ENCODE data around the gene PCSK6. TPM values are rescaled to one million over a fixed set of nuclear protein-coding genes. Genes with fewer than 3 reads are reported as not detected.
"Not testable (repeated sequence)": the region's sequence is repeated elsewhere in the genome, so short reads cannot be mapped to it uniquely, and the experiment has no call there.

The PCSK6 gene
- polyA plus RNA-seq, 1 donor from 2014 or later, result 1.1 TPM

DNA sequence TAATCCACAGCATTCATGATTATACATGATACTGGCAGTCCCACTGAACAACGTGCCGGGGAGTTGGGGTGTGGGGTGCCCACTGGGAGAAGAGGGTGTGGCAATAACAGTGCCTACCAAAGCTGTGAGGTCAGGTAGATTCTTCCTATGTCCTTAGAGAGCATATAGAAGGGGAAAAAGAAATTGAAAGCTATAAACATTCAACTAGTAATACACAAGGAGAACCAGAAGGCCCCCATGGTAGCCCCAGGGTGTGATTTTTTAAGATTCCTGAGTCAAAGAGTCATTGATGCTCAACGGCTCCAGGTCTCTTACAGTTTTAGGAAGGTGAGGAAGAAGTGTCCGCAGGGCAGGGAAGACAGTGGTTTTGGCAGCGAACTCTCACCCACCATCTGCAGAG, 25.8 kb downstream of the PCSK6 start:
- not testable (repeated sequence) for H4K20me1 ChIP-seq (ENCODE audit: insufficient read depth); H3F3A ChIP-seq (ENCODE audit: insufficient read depth, low read length, poor library complexity, severe bottlenecking); H3K27ac ChIP-seq (ENCODE audit: low read length); H3K9me2 ChIP-seq (ENCODE audit: insufficient read depth, low read length); H3K36me3 ChIP-seq (ENCODE audit: insufficient read depth, low read length); H3K27me3 ChIP-seq (ENCODE audit: insufficient read depth, low read depth, low read length); H3K4me2 ChIP-seq (ENCODE audit: low read length); H3K4me3 ChIP-seq (ENCODE audit: low read length); H3K79me2 ChIP-seq (replicated peaks; ENCODE audit: insufficient read depth, low read length); H2AFZ ChIP-seq (ENCODE audit: low read depth, low read length); H3K9ac ChIP-seq (ENCODE audit: low read length); H3K9me3 ChIP-seq (ENCODE audit: low read length)

DNA sequence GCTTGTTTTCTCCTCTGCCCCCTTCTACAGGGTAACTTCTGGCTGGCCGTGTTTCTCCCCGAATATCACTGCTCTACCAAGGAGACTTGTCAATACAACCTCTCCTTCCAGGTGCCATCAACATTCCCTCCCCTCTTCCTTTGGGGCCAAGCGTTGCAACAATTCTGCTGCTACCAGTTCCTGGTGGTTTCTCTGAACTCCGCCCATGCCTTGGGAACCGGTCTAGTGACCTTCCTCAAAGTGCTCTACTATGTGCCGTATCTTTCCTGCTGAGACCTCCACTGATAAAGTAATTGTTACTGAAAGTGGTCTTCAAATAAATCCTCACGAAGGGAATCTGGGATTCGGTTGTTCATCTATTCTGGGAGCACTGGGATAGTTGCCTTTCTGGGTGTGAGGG, 26.2 kb downstream of the PCSK6 start:
- H2AFZ ChIP-seq (ENCODE audit: low read depth, low read length), result no peak overlapping the region
- no peaks in the 10 kb centered on the region for H4K20me1 ChIP-seq (ENCODE audit: insufficient read depth)
- no peak overlapping the region for H3K4me3 ChIP-seq (ENCODE audit: low read length)
- no peaks in the 10 kb centered on the region for H3K9me3 ChIP-seq (ENCODE audit: low read length)
- H3K36me3 ChIP-seq (ENCODE audit: insufficient read depth, low read length), result no peaks in the 10 kb centered on the region
- H3K79me2 ChIP-seq (replicated peaks; ENCODE audit: insufficient read depth, low read length), result no peaks in the 10 kb centered on the region
- no peaks in the 10 kb centered on the region for H3F3A ChIP-seq (ENCODE audit: insufficient read depth, low read length, poor library complexity, severe bottlenecking)
- TF ChIP-seq TAF1 (IDR thresholded peaks at IDR 0.05; ENCODE audit: low read depth), result no peak
- H3K9me2 ChIP-seq (ENCODE audit: insufficient read depth, low read length), result no peaks in the 10 kb centered on the region
- no peaks in the 10 kb centered on the region for H3K27me3 ChIP-seq (ENCODE audit: insufficient read depth, low read depth, low read length)
- no peak overlapping the region for H3K9ac ChIP-seq (ENCODE audit: low read length)
- H3K27ac ChIP-seq (ENCODE audit: low read length), result no peak overlapping the region
- no peak overlapping the region for H3K4me2 ChIP-seq (ENCODE audit: low read length)

DNA sequence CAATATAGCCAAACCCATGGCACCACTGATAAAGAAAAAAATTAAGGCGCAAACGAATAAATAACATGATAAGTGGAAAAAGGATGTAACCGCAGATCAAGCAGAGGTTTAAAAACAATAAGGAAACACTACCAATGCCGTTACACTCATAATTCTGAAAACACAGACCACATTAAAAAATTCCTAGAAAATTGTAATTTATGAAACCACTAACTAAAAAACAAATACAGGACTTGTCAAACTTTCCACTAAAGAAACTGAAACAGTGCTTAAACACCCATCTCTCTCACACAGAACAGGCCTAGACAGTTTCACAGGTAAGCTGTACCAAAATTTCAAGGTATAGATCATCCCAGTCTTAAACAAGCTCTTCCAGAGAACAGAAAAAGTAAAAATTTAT, 28.4 kb downstream of the PCSK6 start:
- TF ChIP-seq SMC3 (conservative IDR thresholded peaks at IDR 0.05; ENCODE audit: poor library complexity) (no peak), MXI1 (conservative IDR thresholded peaks at IDR 0.05; ENCODE audit: poor library complexity, severe bottlenecking) (no peak), EZH2 (IDR thresholded peaks at IDR 0.05; ENCODE audit: borderline replicate concordance, insufficient read depth, low read length, poor library complexity, severe bottlenecking) (no peak), POLR2AphosphoS5 (IDR thresholded peaks at IDR 0.05) (no peak), TAF1 (IDR thresholded peaks at IDR 0.05; ENCODE audit: low read depth) (no peak), RAD21 (conservative IDR thresholded peaks at IDR 0.05) (no peak), EP300 (conservative IDR thresholded peaks at IDR 0.05; ENCODE audit: poor library complexity, severe bottlenecking) (no peak)
- TF ChIP-seq, protein P1, sequence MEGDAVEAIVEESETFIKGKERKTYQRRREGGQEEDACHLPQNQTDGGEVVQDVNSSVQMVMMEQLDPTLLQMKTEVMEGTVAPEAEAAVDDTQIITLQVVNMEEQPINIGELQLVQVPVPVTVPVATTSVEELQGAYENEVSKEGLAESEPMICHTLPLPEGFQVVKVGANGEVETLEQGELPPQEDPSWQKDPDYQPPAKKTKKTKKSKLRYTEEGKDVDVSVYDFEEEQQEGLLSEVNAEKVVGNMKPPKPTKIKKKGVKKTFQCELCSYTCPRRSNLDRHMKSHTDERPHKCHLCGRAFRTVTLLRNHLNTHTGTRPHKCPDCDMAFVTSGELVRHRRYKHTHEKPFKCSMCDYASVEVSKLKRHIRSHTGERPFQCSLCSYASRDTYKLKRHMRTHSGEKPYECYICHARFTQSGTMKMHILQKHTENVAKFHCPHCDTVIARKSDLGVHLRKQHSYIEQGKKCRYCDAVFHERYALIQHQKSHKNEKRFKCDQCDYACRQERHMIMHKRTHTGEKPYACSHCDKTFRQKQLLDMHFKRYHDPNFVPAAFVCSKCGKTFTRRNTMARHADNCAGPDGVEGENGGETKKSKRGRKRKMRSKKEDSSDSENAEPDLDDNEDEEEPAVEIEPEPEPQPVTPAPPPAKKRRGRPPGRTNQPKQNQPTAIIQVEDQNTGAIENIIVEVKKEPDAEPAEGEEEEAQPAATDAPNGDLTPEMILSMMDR (IDR thresholded peaks at IDR 0.05; ENCODE audit: poor library complexity, severe bottlenecking), result no peak
- TF ChIP-seq, protein P2, sequence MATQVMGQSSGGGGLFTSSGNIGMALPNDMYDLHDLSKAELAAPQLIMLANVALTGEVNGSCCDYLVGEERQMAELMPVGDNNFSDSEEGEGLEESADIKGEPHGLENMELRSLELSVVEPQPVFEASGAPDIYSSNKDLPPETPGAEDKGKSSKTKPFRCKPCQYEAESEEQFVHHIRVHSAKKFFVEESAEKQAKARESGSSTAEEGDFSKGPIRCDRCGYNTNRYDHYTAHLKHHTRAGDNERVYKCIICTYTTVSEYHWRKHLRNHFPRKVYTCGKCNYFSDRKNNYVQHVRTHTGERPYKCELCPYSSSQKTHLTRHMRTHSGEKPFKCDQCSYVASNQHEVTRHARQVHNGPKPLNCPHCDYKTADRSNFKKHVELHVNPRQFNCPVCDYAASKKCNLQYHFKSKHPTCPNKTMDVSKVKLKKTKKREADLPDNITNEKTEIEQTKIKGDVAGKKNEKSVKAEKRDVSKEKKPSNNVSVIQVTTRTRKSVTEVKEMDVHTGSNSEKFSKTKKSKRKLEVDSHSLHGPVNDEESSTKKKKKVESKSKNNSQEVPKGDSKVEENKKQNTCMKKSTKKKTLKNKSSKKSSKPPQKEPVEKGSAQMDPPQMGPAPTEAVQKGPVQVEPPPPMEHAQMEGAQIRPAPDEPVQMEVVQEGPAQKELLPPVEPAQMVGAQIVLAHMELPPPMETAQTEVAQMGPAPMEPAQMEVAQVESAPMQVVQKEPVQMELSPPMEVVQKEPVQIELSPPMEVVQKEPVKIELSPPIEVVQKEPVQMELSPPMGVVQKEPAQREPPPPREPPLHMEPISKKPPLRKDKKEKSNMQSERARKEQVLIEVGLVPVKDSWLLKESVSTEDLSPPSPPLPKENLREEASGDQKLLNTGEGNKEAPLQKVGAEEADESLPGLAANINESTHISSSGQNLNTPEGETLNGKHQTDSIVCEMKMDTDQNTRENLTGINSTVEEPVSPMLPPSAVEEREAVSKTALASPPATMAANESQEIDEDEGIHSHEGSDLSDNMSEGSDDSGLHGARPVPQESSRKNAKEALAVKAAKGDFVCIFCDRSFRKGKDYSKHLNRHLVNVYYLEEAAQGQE (IDR thresholded peaks at IDR 0.05; ENCODE audit: borderline replicate concordance), result no peak
- Histone ChIP-seq H3K4me2 (ENCODE audit: low read length) (no peak overlapping the region), H3K36me3 (ENCODE audit: insufficient read depth, low read length) (no peaks in the 10 kb centered on the region), H3K9ac (ENCODE audit: low read length) (no peak overlapping the region), H3K27ac (ENCODE audit: low read length) (no peak overlapping the region), H2AFZ (ENCODE audit: low read depth, low read length) (no peak overlapping the region), H3K27me3 (ENCODE audit: insufficient read depth, low read depth, low read length) (no peaks in the 10 kb centered on the region), H3K4me3 (ENCODE audit: low read length) (no peak overlapping the region), H3K9me3 (ENCODE audit: low read length) (no peaks in the 10 kb centered on the region), H3F3A (ENCODE audit: insufficient read depth, low read length, poor library complexity, severe bottlenecking) (no peaks in the 10 kb centered on the region), H3K79me2 (replicated peaks; ENCODE audit: insufficient read depth, low read length) (no peaks in the 10 kb centered on the region), H3K9me2 (ENCODE audit: insufficient read depth, low read length) (no peaks in the 10 kb centered on the region), H4K20me1 (ENCODE audit: insufficient read depth) (no peaks in the 10 kb centered on the region)

Measured in neural cell (in vitro differentiated cells).